NCI-H1092 treated with DMSO at 0.1 percent for 48 hours (cell line): ENCODE measurements around the gene LRRC9.
"Not testable (repeated sequence)": the region's sequence is repeated elsewhere in the genome, so short reads cannot be mapped to it uniquely, and the experiment has no call there.

Source experiments
- DNase-seq: peaks from one replicate; lab custom pipeline; 2025; lab: John Stamatoyannopoulos, UW

LRRC9 gene

DNA sequence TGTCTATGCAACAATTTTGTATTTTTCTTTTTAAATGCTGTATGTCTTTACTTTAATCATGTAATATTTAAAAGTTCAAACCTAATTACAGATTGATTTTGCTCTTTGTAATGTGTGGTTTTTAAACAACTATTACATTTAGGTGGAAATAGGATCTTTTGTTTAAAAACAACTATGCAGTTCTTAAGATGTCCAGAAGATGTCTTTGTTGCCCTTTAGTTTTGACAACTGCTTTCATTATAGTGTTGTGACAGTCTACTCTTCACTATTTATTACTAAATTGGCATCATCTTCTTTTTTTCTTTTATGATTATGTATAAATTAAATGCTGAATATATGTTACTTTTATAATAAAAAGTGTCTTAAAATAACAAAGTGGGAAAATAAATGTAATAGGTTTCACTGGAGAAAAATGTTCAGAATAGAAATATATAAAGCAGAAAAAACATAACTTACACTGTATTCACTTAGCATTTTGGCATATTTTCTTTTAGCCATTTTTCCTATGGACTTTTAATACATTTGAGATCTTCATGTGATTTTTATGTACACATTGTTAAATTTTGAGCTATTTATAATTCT lies 144.6 kb downstream of the LRRC9 start:
- peak; percentile 53 for DNase-seq

DNA sequence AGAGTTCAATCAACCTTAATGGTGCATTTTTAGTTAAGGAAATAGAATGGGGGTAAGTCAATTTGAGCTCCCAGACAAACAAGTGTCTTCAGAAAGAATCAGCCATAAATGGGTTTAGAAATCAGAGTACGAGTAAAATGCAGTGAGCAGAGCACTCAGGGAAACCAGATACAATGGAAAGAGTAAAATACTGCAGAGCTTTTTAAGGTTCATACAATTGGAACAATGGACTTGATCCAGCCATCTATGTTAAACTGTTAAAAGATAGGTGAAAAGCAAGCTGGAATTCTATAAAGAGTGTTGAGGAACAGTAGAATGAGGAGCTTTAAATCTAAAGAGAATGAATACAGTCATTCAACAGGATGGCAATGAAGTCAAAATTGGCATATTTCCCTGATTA lies 147.9 kb downstream of the LRRC9 start:
- DNase-seq, result no peak

DNA sequence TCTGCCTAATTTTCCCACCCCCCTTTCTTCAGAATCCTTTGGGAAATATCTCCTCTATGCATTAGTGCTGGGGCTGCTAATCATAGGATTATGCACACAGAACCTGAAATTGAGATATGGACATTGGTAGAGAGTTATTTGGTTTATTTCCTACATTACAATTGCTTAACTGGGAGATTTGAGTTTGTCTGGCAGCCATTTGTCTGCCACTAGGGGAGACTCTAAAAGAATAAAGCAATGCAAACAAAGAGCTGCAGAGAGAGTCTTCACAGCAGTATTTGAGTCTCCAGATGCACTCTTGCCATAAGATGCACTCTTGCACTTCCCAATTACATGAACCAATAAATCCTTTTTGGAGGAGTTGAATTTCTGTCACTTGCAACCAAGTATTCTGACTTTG lies 159.8 kb downstream of the LRRC9 start:
- DNase-seq, result no peak

DNA sequence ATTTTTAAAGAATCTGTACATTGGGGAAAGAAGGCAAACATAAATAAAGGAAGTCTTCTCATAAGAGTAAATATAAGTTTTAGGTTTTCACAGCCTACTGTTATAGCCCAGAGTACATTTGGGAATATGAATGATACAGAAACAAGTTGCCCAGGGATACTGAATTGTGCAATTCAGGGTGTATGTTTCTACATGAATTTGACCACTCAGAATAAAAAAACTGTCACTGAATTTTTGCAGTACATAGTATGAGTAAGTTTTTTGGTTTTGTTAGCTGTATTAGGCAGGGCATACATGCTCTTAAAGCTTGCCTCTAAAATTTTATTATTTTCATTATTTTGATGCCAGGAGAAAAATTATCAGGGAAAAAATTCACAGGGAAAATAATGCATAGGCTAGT lies 165.1 kb downstream of the LRRC9 start:
- no peak for DNase-seq

DNA sequence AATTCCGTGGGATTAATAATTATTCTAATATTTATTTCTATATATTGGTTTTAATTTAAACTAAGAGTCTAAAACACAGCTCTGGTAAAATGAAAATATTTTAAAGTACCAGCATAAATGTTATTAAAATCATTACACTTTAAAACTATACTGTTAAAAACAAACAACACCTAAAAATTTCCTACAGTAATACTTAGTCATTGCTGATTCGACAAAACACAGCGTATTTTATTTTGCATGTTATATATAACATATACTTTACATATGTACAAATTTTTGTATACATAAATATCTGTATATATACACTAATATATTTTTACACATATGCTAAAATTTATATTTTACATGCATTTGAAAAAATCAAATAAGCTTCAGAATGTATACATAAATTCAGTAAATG lies 165.7 kb downstream of the LRRC9 start:
- DNase-seq, result no peak

DNA sequence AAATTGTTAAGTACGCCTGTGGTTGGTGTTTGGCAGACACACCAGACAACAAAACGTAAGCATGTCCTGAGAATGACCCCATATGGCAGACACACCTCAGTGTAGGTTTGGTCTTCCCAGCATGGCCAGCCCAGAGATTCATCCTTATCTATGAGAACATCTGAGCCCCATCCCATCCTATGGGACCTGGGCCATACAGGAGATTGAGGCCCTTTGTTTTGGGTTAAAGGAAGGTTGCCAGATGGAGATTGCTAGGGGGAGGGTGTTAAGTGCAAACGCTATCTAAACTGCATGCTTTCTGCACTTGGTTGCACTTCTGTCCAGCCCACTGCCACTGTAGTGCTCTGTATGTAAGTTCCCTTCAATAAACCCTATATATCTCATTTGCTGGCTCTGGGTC lies 167.7 kb downstream of the LRRC9 start:
- no peak for DNase-seq

DNA sequence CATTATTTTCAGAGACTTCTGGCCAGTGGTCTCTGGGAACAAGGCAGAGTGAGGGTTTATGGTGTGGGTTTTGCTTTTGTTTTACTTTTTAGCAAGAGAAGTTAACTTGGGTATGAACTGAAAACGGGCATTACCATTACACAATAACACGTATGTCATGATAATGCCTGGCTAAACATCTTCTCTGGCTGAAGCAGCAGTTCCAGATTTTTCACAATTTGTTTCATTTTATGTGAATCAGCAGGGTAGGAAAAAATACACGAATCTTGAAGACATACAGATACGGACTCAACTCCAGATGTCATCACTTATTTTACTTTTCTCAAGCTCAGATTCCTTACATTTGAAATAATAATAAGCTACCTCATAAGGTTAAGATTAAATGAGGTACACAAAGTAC lies 169.3 kb downstream of the LRRC9 start:
- no peak for DNase-seq

DNA sequence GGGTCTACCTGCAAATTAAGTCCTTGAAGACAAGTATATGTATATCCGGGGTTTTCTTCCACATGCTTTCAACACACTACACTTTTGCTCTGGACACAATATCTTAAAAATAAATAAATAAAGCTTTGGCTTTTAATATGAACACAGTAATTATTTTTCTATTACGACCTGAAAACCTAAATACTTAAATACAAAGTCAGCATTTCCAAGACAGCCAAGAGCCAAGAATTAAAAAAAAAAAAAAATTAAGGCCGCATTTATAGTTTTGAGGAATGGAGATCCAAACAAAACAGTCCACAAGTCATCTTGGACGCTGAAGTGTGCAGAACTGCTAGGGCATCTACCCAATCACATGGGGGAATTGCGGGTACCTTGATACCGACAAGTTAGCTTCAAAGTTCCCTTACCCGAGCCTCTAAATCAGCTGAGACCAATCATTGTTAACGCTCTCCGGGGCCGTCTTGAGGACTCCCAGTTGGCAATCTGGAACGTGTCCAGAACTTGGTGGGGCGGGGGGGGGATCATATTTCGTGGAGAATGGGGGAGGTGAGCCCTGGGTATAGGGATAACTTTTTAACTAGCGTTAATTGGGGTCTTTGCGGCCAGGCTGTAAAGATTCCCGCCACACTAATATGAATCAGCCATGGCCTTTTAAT lies 171.0 kb downstream of the LRRC9 start:
- DNase-seq, result peak; percentile 80

DNA sequence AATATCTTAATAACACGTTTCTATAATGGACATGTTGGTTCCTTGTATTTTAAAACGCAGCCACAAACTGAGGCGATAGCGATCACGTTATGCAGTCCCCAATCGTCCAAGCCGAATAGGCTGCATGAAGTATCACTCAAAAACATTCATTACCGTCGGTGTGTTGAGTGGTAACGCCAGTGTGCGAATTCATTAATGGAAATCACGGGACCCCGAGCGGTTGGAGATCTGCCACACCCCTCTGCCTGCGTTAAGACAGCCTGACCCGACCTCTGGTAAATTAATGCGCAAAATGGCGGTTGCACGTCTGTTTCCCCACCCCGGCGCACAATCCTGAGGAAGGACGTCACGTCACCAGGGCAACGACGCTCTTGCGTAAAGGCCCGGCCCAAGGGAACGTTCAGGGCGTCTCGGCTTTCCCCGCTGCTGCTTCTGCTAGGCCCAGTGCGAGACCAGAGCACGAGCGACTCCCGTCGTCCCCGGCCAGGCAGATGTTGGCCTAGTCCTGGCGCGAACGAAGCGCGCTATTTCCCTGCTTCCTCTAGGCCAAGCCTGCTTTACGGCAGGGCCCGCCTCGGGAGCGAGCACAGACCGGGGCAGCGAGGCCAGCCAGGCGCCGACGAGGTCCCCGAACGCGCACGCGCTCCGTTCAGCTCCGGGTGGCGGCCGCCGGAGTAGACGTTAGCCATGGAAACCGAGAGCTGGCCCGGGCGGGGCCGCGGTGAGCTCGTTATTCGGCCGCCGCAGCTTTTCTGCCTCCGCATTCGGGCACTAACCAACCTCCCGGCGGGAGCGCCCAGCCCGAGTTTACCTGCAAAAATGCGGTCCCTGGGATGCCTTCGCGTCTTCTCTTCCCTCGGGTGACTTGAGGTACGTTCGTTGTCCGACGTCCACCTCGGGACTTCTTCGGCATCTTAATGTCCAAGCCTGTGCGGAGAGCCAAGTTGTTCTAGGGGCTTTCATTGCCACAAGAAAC lies 171.9 kb downstream of the LRRC9 start, which contains the start of gene PCNX4:
PCNX4 (plus strand) TSS at position 374 of the 976 bp plus-strand sequence. CDS start 15,716 bp downstream, outside the sequence.
- peak; percentile 99 for DNase-seq

DNA sequence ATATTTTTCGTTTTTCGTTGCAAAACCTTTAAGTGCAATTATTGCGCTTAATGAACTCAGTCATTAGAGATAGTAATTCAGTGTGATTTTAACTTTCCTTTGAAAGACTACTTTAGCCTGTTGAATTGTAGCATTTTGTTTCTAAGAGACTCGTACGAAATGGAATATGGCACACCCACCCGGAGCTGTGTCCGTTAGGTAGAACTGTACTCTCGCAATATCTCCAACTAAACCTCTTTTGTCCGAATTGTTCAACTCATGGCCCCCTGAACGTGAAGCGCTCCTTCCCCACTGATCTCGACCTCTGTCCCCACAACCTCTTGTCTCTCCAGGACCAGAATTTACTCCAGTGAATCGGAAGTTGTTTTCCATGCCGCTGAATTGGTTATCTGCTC lies 172.6 kb downstream of the LRRC9 start:
- peak; percentile 67 for DNase-seq

DNA sequence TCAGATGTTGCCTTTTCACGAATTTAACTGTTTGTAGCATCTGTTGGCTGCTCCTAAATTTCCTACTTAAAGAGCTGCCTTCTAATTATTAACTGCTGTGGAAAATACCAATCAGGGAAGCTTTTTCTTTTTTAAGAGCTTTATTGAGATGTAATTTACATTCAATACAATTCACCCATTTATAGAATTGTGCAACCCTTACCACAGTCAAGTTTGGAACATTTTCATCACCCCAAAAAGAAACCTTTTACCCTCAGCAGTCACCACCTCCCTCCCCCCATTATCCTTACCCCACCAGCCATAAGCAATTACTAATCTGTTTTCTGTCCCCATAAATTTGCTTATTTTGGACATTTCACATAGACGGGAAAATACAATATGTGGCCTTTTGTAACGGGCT lies 173.1 kb downstream of the LRRC9 start:
- DNase-seq, result no peak

DNA sequence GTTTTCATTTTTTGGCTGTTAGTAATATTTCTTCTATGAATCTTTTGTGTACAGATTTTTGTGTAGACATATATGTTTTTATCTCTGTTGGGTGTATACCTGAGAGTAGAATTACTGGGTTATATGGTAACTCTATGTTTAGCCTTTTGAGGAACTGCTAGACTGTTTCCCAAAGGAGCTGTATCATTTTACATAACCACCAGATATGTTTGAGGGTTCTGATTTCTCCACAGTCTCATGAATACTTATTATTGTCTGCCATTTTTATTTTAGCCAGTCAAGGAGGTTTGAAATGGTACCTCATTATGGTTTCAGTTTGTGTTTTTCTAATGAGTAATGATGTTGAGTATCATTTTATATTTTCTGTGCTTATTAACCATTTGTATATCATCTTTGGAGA lies 173.7 kb downstream of the LRRC9 start:
- no peak for DNase-seq

DNA sequence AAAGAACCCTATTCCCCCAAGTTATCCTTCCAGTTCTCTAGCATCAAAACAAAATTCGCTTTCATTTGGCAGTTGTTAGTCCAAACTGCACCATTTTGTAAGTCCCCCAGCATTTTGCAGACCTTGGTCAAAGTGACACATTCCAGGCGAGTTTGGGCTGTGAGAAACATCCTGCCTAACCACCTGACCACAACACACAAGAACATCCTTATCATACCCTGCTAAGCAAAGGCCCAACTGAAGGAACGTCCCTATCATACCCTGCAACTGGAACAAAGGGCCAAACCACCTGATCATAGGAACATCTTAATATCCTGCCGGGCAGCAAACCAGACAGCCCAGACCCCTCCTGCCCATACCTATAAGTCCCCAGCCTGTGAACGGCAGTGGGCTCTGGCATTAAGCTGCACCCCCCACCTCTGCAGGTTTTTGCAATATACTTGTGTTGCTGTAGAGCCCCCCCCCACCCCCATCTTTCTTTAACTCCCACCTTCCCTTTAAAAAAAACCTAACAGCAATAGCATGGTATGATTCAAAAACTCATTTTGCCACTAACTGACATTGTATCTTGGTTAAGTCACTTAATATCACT lies 174.5 kb downstream of the LRRC9 start:
- no peak for DNase-seq

DNA sequence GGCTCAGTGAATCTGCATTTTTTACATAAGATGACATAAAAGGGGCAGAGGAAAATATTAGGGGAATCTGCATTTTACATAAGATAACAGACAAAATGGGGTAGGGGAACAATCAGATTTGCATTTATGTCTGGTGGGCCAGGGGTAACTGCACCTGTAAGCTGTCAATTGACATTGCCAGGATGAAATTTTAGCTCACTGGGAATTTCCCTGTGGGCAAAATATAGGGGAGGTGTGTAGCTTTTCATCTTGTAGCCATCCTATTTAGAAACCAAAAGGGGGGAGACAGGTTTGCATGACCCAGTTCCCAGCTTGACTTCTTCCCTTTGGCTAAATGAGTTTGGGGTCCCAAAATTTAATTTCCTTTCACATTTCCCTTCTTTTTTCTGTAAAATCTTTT lies 175.3 kb downstream of the LRRC9 start:
- DNase-seq, result no peak

DNA sequence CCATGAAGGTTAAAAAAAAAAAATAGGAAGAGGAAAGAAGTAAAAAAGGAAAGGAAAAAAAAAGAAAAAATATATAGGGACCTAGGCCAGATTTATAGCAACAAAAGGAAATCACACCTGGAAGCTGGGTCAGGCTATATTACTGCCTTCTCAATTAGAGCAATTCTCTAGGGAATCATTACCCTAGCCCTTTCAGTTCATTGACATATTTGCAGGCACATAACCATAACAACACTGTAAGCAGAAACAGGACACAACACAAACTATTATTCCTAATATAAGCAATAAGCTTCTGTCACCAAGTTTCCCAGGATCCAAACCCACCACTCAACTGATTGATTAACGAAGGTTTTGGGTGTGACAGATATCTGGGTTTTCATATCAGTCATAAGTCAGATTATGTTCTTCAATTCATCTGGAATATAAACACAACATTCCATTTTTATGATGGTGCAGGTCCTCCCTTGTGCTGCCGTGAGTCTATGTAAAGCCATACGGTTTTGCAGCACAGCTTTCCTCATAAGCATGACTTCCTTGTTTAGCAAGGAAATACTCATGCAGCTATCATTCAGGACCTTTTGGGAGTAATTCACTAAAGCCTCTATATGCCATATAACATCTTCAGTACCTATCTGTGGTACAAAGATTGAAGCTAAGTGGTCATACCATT lies 176.0 kb downstream of the LRRC9 start:
- no peak for DNase-seq

DNA sequence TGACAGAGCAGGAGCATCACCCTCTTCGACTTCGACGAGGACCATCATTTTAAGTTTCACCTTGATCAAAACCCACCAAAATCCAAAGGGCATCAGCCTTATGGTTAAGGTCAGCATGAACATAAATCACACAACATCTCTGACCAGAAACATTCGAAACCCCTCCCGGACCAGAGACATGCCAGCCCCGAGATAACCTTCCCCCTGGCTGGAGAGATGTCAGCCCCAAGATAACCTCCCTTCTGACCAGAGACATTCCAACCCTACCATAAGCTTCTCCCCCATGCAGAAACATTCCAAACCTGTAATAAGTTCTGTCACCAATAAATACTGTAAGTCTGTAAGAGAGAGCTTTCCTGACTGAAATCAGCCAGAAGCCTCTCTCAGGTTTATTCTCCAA lies 178.0 kb downstream of the LRRC9 start:
- DNase-seq, result no peak

DNA sequence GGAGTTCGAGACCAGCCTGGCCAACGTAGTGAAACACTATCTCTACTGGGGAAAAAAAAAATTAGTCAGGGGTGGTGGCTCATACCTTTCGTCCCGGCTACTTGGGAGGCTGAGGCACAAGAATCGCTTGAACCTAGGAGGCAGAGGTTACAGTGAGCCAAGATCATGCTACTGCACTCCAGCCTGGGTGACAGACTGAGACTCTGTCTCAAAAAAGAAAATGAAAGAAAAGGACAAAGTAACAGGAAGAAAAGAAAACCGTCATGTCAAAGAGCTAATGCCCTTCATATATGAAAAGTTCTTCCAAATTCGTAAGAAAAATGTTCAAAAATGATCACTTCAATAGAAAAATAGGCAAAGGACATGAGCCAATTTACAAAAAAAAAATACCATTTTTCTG lies 179.9 kb downstream of the LRRC9 start:
- not testable (repeated sequence) for DNase-seq

DNA sequence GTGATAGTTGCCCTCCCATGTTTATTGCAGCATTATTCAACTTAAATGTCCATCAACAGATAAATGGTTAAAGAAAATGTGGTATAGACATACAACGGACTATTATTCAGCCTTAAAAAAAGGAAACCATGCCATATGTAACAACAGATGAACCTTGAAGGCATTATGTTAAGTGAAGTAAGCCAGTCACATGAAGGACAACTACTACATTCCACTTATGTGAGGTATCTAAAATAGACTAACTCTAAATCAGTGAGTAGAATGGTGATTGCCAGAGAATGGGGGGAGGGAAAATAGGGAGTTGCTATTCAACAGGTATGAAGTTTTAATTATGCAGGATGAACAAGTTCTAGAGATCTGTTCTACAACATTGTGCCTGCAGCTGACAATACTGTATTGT lies 181.8 kb downstream of the LRRC9 start:
- DNase-seq, result no peak

DNA sequence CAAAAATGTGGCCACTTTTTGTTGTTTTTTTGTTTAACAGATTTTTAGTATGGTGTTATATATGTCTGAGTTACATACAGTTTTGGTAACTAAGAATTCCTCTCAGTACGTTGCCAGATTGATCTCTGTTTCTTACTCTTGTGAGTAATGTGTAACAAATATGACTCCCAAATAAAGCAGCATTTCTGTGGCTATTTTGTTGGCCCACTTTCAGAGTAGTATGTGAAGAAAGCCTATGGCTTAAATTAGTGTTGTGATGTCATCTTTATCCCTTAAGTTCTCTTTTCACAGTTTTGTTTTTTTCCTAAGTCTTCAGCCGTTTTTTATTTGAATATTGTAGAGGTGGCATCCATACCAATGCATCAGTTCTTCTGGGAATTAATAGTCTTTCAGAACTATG lies 182.4 kb downstream of the LRRC9 start:
- no peak for DNase-seq

DNA sequence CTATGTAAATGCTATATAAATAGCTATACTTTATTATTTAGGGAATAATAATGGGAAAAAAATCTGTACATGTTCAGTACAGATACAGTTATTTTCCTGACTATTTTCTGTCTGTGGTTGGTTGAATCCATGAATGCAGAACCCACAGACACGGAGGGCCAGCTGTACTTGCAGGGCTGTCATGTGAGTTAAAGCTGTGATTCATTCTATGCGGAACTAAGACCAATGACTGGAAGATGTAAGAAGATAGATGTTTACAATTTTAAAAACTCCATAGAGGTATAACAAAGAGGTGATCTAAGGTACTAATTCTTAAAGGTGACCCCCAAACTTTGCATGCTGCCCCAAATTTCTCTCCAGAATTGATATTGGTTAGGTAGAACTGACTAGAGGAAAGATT lies 186.4 kb downstream of the LRRC9 start:
- no peak for DNase-seq

DNA sequence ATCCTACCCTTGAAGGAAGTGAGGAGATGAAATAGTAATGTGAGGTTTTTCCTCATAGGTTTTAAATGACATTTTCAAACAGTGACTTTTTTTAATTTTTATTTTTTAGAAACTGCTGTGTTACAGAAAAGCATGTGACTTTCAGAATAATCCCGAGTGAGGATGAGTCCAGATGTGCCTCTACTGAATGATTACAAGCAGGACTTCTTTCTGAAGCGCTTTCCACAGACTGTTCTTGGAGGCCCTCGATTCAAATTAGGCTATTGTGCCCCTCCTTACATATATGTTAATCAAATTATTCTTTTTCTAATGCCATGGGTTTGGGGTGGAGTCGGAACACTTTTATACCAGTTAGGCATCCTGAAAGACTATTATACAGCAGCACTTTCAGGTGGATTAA lies 187.5 kb downstream of the LRRC9 start:
- DNase-seq, result no peak

DNA sequence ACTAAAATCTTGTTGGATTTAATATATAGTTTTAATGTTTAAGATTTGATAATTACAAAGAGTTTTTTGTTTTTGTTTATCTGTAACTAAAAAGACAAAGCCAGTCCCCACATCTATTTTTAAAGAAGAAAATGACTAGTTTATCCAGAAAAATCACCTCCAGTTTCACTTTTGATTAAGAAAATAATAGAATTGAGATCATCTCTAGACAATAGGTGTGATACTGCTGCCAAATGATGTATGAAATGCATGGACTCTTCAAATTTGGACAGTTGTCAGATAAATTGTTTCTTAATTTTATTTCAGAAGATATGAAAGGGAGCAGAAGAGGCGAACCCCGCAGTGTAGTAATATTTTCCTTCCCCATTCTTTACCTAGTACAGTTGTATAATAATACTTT lies 191.8 kb downstream of the LRRC9 start:
- DNase-seq, result no peak
